A549 (cell line): Measurements from ENCODE around the gene HDHD5. TPM values are rescaled to one million over a fixed set of nuclear protein-coding genes. Genes with fewer than 3 reads are reported as not detected.

ENCODE experiments used
- ATAC-seq, 2 experiments: fragments of 200-7000 bp in 1 of 2; fragments of >200 bp in 1 of 2; cut with Nextera tagmentation in 1 of 2; cut with Tn5 transposase in 1 of 2; 3 replicates each; pipeline versions ENCODE4 v1.8.0 to v1.9.1; 2018 to 2020; ENCODE audit warnings: mild to moderate bottlenecking in 1 of 2, moderate library complexity in 1 of 2
- CTCF ChIA-PET: fragments of 300-600 bp; sonication (Branson Sonifier 250); formaldehyde crosslinking; extraction: SDS; loops from one replicate; lab custom pipeline; 2021; ENCODE audit warnings: antibody characterized with exemption, inconsistent platforms; lab: Yijun Ruan, JAX
- POLR2A ChIA-PET: fragments of 350-600 bp; formaldehyde crosslinking; extraction: SDS; loops from one replicate; lab custom pipeline; 2021; ENCODE audit warnings: antibody characterized with exemption, inconsistent platforms; lab: Yijun Ruan, JAX
- DNase-seq, 2 experiments: peaks; one replicate each; pipeline versions ENCODE4 v3.0.0 to v3.0.0-alpha.2; 2011 to 2016; ENCODE audit warnings: low read depth in 1 of 2, low spot score in 1 of 2
- FAIRE-seq: peaks from 2 replicates; lab custom pipeline; 2011; peaks lifted over from hg19 to GRCh38; lab: Jason Lieb, UNC
- H3K27ac ChIP-seq, 2 experiments: fragments of >200 bp; sonication (Bioruptor Twin); formaldehyde crosslinking; 3 replicates each; pipeline ENCODE4 v1.5.1; 2016 to 2017
- H3K4me1 ChIP-seq: fragments of >200 bp; sonication (Bioruptor Twin); formaldehyde crosslinking; 3 replicates; pipeline ENCODE4 v1.6.1; 2016
- H3K4me2 ChIP-seq: fragments of >200 bp; sonication (Bioruptor Twin); formaldehyde crosslinking; 3 replicates; pipeline ENCODE4 v1.6.1; 2016
- H3K4me3 ChIP-seq: fragments of >200 bp; sonication (Bioruptor Twin); formaldehyde crosslinking; 3 replicates; pipeline ENCODE4 v1.5.1; 2016
- H3K9me3 ChIP-seq: fragments of >200 bp; sonication (Bioruptor Twin); formaldehyde crosslinking; 3 replicates; pipeline ENCODE4 v1.6.1; 2016
- CEBPB ChIP-seq, 2 experiments: fragments of >200 bp in 1 of 2; sonication (Bioruptor Twin) in 1 of 2; formaldehyde crosslinking in 1 of 2; IDR thresholded peaks; 2 replicates each; pipeline ENCODE4 v1.6.1; 2012 to 2016
- CHD2 ChIP-seq: fragments of 150-350 bp; IDR thresholded peaks from 2 replicates; pipeline ENCODE4 v1.6.1; 2014; ENCODE audit warnings: low read length; ENCODE audit not compliant: partially characterized antibody
- EHF ChIP-seq: fragments of 250-450 bp; sonication (Bioruptor Pico); IDR thresholded peaks from 2 replicates; pipeline ENCODE4 v1.5.0; 2020; ENCODE audit warnings: mild to moderate bottlenecking
- EP300 ChIP-seq, 2 experiments: fragments of >200 bp; sonication (Bioruptor Twin); formaldehyde crosslinking; IDR thresholded peaks; 2 replicates in 1 of 2; 3 replicates in 1 of 2; pipeline ENCODE4 v1.6.1; 2016 to 2017
- FOXS1 ChIP-seq: fragments of 250-450 bp; sonication (Bioruptor Pico); IDR thresholded peaks from 2 replicates; pipeline ENCODE4 v1.5.0; 2020; ENCODE audit warnings: mild to moderate bottlenecking, moderate library complexity
- HDAC2 ChIP-seq: fragments of 200-600 bp; sonication (generic); IDR thresholded peaks from 2 replicates; pipeline ENCODE4 v1.6.1; 2016
- PHF8 ChIP-seq: fragments of 200-600 bp; sonication (generic); IDR thresholded peaks from 2 replicates; pipeline ENCODE4 v1.6.1; 2016; ENCODE audit warnings: low read depth, mild to moderate bottlenecking, antibody characterized with exemption, moderate library complexity, borderline replicate concordance
- POLR2A ChIP-seq: IDR thresholded peaks from 2 replicates; pipeline ENCODE4 v1.6.1; 2012; ENCODE audit warnings: mild to moderate bottlenecking, low read length
- POLR2AphosphoS2 ChIP-seq: conservative IDR thresholded peaks from 2 replicates; pipeline ENCODE4 v1.6.1; 2012; ENCODE audit warnings: low read length, improper control_type of control experiment, inconsistent platforms
- RAD21 ChIP-seq, 2 experiments: fragments of >200 bp in 1 of 2; sonication (Bioruptor Twin) in 1 of 2; formaldehyde crosslinking in 1 of 2; IDR thresholded peaks in 1 of 2; conservative IDR thresholded peaks in 1 of 2; 2 replicates in 1 of 2; 3 replicates in 1 of 2; pipeline ENCODE4 v1.6.1; 2012 to 2018; ENCODE audit warnings: inconsistent platforms in 1 of 2
- RARB ChIP-seq: fragments of 250-450 bp; sonication (Bioruptor Pico); IDR thresholded peaks from 2 replicates; pipeline ENCODE4 v1.8.0; 2021; ENCODE audit warnings: mild to moderate bottlenecking, moderate library complexity
- SMC3 ChIP-seq: fragments of >200 bp; sonication (Bioruptor Twin); formaldehyde crosslinking; IDR thresholded peaks from 3 replicates; pipeline ENCODE4 v1.6.1; 2018; ENCODE audit warnings: inconsistent platforms
- SREBF2 ChIP-seq: fragments of 450-650 bp; IDR thresholded peaks from 2 replicates; pipeline ENCODE4 v1.6.1; 2014; ENCODE audit warnings: mild to moderate bottlenecking, moderate library complexity
- ZSCAN20 ChIP-seq: fragments of 250-450 bp; sonication (Bioruptor Pico); IDR thresholded peaks from 2 replicates; pipeline ENCODE4 v1.8.0; 2022; ENCODE audit warnings: mild to moderate bottlenecking, moderate library complexity
- WGBS: methylation state at CpG from one replicate; pipeline ENCODE4 v1.1.6; 2017; ENCODE audit errors: missing lambda C conversion rate; 5-methylcytosine and 5-hydroxymethylcytosine counted together
- polyA plus RNA-seq, 4 experiments: library from polyadenylated mRNA; depleted of rRNA in 3 of 4; stranded (reverse); fragments of >200 nt; fragmentation: RNase III in 1 of 4; extraction: RNeasy Plus Mini Kit Qiagen cat#74134 plus additional on column Dnase treatment in 1 of 4; gene quantifications; 2 replicates in 3 of 4; 3 replicates in 1 of 4; pipeline ENCODE4 v1.2.3, GENCODE V29; 2011 to 2017
- TF ChIP-seq, protein P1 (sequence below): fragments of 250-450 bp; sonication (Bioruptor Pico); IDR thresholded peaks from 2 replicates; pipeline ENCODE4 v1.5.0; 2021; ENCODE audit warnings: mild to moderate bottlenecking, moderate library complexity, borderline replicate concordance
- TF ChIP-seq, protein P2 (sequence below): fragments of 450-650 bp; IDR thresholded peaks from 2 replicates; pipeline ENCODE4 v1.6.1; 2014; ENCODE audit warnings: antibody characterized with exemption
- TF ChIP-seq, protein P3 (sequence below): fragments of 200-600 bp; sonication (generic); IDR thresholded peaks from 2 replicates; pipeline ENCODE4 v1.6.1; 2016; ENCODE audit warnings: antibody characterized with exemption, mild to moderate bottlenecking, moderate library complexity
- TF ChIP-seq, protein P4 (sequence below): IDR thresholded peaks from 2 replicates; pipeline ENCODE4 v1.6.1; 2012
- TF ChIP-seq, protein P5 (sequence below): fragments of 250-450 bp; sonication (Bioruptor Pico); IDR thresholded peaks from 2 replicates; pipeline ENCODE4 v1.5.0; 2020; ENCODE audit warnings: low read depth, mild to moderate bottlenecking, moderate library complexity

HDHD5 gene
- polyA plus RNA-seq, 2 of the 4 experiments (the other 2 are of a cell fraction): 19.7 to 35.5 TPM

DNA sequence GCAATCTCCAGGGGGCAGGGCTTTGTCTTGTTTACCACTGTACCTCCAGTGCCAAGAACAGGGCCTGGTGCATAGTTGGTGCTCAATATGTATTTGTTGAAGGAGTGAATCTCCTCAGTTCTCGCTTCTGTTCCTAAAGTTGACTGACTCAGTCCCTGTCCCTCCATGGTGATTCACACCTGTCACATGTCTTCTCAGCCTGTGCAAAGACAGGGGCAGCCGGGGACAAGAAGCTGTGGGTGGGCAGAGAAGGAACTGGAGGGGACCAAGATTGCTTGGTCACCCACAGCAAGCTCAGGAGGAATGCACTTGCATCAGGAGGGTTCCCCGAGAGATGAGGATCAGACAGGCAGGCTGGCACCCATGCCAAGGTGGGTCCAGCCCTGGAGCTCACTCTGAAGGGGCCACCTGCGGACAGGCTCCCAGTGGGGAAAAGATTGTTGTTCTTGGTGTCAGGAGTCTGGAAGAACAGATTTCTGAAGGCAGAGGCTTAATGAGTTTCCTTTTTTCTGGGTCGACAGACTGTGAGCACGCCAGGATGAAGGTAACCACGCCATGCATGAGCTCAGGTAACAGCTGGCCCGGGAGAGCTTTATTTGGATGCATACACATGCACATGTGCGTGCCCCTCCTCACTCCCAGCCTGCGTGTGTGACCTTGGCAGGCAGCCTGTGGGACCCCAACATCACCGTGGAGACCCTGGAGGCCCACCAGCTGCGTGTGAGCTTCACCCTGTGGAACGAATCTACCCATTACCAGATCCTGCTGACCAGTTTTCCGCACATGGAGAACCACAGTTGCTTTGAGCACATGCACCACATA, 57.4 kb downstream of the HDHD5 start:
- 95% methylated on average over 14 of the region's 14 CpGs for WGBS
- ChIA-PET CTCF (interaction anchor here (0.7 to 2.0 kb wide), 3 partner anchors 70 to 400 kb away, joined by 3 to 6 read pairs (median 4); no protein-coding TSS in a partner anchor), POLR2A (no interaction called here)
- TF ChIP-seq CEBPB (IDR thresholded peaks at IDR 0.05) (no peak), ZSCAN20 (CRISPR knock-in tag) (no peak), FOXS1 (CRISPR knock-in tag) (no peak), SMC3 (no peak), EP300 (IDR thresholded peaks at IDR 0.05) (no peak), EHF (CRISPR knock-in tag) (no peak), POLR2AphosphoS2 (no peak), PHF8 (no peak), RAD21 (conservative IDR thresholded peaks at IDR 0.05 in 1 of 2, IDR thresholded peaks at IDR 0.05 in 1 of 2) (no peak)
- TF ChIP-seq, protein P1, sequence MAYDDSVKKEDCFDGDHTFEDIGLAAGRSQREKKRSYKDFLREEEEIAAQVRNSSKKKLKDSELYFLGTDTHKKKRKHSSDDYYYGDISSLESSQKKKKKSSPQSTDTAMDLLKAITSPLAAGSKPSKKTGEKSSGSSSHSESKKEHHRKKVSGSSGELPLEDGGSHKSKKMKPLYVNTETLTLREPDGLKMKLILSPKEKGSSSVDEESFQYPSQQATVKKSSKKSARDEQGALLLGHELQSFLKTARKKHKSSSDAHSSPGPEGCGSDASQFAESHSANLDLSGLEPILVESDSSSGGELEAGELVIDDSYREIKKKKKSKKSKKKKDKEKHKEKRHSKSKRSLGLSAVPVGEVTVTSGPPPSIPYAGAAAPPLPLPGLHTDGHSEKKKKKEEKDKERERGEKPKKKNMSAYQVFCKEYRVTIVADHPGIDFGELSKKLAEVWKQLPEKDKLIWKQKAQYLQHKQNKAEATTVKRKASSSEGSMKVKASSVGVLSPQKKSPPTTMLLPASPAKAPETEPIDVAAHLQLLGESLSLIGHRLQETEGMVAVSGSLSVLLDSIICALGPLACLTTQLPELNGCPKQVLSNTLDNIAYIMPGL (CRISPR knock-in tag): no peak
- TF ChIP-seq, protein P2, sequence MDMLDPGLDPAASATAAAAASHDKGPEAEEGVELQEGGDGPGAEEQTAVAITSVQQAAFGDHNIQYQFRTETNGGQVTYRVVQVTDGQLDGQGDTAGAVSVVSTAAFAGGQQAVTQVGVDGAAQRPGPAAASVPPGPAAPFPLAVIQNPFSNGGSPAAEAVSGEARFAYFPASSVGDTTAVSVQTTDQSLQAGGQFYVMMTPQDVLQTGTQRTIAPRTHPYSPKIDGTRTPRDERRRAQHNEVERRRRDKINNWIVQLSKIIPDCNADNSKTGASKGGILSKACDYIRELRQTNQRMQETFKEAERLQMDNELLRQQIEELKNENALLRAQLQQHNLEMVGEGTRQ: no peak
- TF ChIP-seq, protein P3, sequence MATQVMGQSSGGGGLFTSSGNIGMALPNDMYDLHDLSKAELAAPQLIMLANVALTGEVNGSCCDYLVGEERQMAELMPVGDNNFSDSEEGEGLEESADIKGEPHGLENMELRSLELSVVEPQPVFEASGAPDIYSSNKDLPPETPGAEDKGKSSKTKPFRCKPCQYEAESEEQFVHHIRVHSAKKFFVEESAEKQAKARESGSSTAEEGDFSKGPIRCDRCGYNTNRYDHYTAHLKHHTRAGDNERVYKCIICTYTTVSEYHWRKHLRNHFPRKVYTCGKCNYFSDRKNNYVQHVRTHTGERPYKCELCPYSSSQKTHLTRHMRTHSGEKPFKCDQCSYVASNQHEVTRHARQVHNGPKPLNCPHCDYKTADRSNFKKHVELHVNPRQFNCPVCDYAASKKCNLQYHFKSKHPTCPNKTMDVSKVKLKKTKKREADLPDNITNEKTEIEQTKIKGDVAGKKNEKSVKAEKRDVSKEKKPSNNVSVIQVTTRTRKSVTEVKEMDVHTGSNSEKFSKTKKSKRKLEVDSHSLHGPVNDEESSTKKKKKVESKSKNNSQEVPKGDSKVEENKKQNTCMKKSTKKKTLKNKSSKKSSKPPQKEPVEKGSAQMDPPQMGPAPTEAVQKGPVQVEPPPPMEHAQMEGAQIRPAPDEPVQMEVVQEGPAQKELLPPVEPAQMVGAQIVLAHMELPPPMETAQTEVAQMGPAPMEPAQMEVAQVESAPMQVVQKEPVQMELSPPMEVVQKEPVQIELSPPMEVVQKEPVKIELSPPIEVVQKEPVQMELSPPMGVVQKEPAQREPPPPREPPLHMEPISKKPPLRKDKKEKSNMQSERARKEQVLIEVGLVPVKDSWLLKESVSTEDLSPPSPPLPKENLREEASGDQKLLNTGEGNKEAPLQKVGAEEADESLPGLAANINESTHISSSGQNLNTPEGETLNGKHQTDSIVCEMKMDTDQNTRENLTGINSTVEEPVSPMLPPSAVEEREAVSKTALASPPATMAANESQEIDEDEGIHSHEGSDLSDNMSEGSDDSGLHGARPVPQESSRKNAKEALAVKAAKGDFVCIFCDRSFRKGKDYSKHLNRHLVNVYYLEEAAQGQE: no peak
- TF ChIP-seq, protein P4, sequence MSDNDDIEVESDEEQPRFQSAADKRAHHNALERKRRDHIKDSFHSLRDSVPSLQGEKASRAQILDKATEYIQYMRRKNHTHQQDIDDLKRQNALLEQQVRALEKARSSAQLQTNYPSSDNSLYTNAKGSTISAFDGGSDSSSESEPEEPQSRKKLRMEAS: no peak
- no peak for ATAC-seq
- no peaks in the 10 kb centered on the region for H3K4me1 ChIP-seq
- H3K27ac ChIP-seq: no peak overlapping the region
- no peak for FAIRE-seq
- DNase-seq: no peak
- H3K9me3 ChIP-seq: no peaks in the 10 kb centered on the region
- H3K4me2 ChIP-seq: no peak overlapping the region
- H3K4me3 ChIP-seq: no peak overlapping the region

DNA sequence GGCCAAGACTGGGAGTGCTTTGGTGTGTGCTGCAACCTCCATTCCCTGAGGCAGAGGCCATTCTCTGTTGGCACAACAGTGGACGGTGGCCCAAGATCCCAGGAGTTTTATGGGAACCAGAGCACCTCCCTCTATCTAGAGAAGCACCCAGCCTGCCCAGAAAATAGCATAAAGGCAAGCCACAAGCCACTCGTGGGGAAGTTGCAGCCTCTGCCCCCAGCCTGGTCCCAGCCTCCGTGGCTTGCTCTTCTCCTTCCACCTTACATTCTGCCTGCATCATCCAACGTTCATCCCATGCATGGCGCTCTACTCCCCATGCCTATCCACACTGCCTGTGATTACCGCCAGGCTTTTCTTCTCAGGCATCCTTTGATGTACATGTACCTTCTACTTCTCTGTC, 58.5 kb downstream of the HDHD5 start:
- WGBS: 77% methylated on average over 6 of the region's 6 CpGs
- ATAC-seq (no peak), DNase-seq (no peak), FAIRE-seq (no peak)
- H3K4me2 ChIP-seq: no peak overlapping the region
- ChIA-PET POLR2A (no interaction called here), CTCF (interaction anchor here (1.0 to 2.0 kb wide), 2 partner anchors 71 to 401 kb away, joined by 3 to 6 read pairs; no protein-coding TSS in a partner anchor)
- no peak for TF ChIP-seq EHF (CRISPR knock-in tag)
- no peaks in the 10 kb centered on the region for H3K9me3 ChIP-seq
- no peak overlapping the region for H3K27ac ChIP-seq
- no peaks in the 10 kb centered on the region for H3K4me1 ChIP-seq
- no peak overlapping the region for H3K4me3 ChIP-seq

DNA sequence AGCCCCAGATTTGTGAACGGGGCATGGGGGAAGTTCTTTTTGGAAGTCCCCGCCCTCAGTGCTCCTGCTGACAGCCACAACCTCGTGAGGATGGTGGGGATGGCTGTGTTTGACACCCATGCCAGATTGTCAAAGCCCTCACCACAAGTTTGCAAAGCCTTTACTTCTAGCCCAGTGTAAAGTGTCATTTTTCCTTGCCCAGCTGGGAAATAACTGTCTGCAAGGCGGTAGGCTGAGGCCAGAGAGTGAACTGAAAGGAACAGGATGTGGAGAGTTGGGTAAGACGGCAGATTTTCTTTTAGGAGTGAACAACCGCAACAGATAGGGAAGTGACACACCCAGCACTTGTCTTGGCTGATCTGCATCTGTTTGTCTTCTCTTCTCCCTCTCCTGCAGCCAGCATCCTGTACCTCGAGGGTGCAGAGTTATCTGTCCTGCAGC, 60.7 kb downstream of the HDHD5 start:
- no peak overlapping the region for H3K4me3 ChIP-seq
- WGBS: 83% methylated on average over 7 of the region's 7 CpGs
- H3K4me1 ChIP-seq: no peaks in the 10 kb centered on the region
- H3K27ac ChIP-seq: no peak overlapping the region
- ATAC-seq (no peak), FAIRE-seq (no peak), DNase-seq (no peak)
- no peaks in the 10 kb centered on the region for H3K9me3 ChIP-seq
- H3K4me2 ChIP-seq: no peak overlapping the region
- TF ChIP-seq RARB (CRISPR knock-in tag) (no peak), CHD2 (no peak), FOXS1 (CRISPR knock-in tag) (no peak), HDAC2 (no peak), SREBF2 (no peak), POLR2A (no peak)
- TF ChIP-seq, protein P5, sequence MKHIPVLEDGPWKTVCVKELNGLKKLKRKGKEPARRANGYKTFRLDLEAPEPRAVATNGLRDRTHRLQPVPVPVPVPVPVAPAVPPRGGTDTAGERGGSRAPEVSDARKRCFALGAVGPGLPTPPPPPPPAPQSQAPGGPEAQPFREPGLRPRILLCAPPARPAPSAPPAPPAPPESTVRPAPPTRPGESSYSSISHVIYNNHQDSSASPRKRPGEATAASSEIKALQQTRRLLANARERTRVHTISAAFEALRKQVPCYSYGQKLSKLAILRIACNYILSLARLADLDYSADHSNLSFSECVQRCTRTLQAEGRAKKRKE (CRISPR knock-in tag): no peak
- TF ChIP-seq, protein P1 (CRISPR knock-in tag): no peak
- ChIA-PET CTCF (no interaction called here), POLR2A (no interaction called here)
